Stimulated activated CD8-positive, alpha-beta memory T cell treated with anti-CD3 and anti-CD28 coated beads, Interleukin-15, amount 100 ng/mL, for 48 hours (primary cell): ENCODE results near the gene FOXO6.

ENCODE experiments used
- DNase-seq, 2 donors: peaks; one replicate each; pipeline ENCODE4 v3.0.0-alpha.2; 2020; ENCODE audit warnings: low read depth in 2 of 2

FOXO6 gene

GRCh38 chr1:41424581-41425118 lies 63.4 kb downstream of the FOXO6 start:
- DNase-seq: no peak

- no peak for DNase-seq
Observed at GRCh38 chr1:41425369-41425768, 64.1 kb downstream of the FOXO6 start.

GRCh38 chr1:41426201-41426890 lies 65.1 kb downstream of the FOXO6 start:
- DNase-seq: no peak

- DNase-seq: no peak
Observed at GRCh38 chr1:41427122-41427913, 66.1 kb downstream of the FOXO6 start.

- no peak for DNase-seq
Observed at GRCh38 chr1:41427916-41428737, 66.9 kb downstream of the FOXO6 start.

GRCh38 chr1:41428738-41429640 lies 67.8 kb downstream of the FOXO6 start:
- no peak for DNase-seq

- DNase-seq: no peak
Observed at GRCh38 chr1:41429641-41430035, 68.4 kb downstream of the FOXO6 start.

- DNase-seq: no peak
Observed at GRCh38 chr1:41430069-41430468, 68.8 kb downstream of the FOXO6 start.

GRCh38 chr1:41430582-41430981 lies 69.3 kb downstream of the FOXO6 start:
- DNase-seq: no peak

- DNase-seq: no peak
Observed at GRCh38 chr1:41431490-41432350, 70.5 kb downstream of the FOXO6 start.
